Right lobe of liver (tissue), 4 donors: ENCODE results near the gene NIPAL1.

ENCODE experiments used
- CTCF ChIP-seq, 4 donors: fragments of 200-600 bp in 3 of 4; fragments of 450-650 bp in 1 of 4; IDR thresholded peaks; one replicate each; pipeline versions ENCODE4 v1.5.1 to v1.8.0; 2016 to 2022; ENCODE audit warnings: antibody characterized with exemption in 4 of 4, mild to moderate bottlenecking in 2 of 4
- POLR2A ChIP-seq: fragments of 450-650 bp; IDR thresholded peaks from one replicate; pipeline ENCODE4 v1.6.1; 2017; ENCODE audit warnings: antibody characterized with exemption, mild to moderate bottlenecking
- donor health status: DM: no; HTN: no; CAD: no.
- donor health status: DM: no; HTN: no; CAD: no.
- donor health status: DM: no; HTN: yes; CAD: no.

GRCh38 chr4:47972181-47972580, 44.4 kb upstream of the NIPAL1 start:
- TF ChIP-seq CTCF (IDR thresholded peaks at IDR 0.05) = no peak
- no peak for TF ChIP-seq POLR2A
